Skeletal muscle satellite cell (primary cell): ENCODE data around the gene BRCA1.
"Not testable (repeated sequence)": the region's sequence is repeated elsewhere in the genome, so short reads cannot be mapped to it uniquely, and the experiment has no call there.

Experiments used
- H3K27me3 ChIP-seq: 2 replicates; pipeline ENCODE4 v1.7.0; 2013; ENCODE audit warnings: low read length; ENCODE audit not compliant: control insufficient read depth, insufficient read depth
- H3K36me3 ChIP-seq: 2 replicates; pipeline ENCODE4 v1.7.0; 2013; ENCODE audit warnings: mild to moderate bottlenecking, control low read depth, low read length; ENCODE audit not compliant: insufficient read depth
- H3K4me1 ChIP-seq: 2 replicates; pipeline ENCODE4 v1.7.0; 2013; ENCODE audit warnings: low read length; ENCODE audit not compliant: control insufficient read depth, insufficient read depth
- H3K4me2 ChIP-seq: 2 replicates; pipeline ENCODE4 v1.7.0; 2013; ENCODE audit warnings: mild to moderate bottlenecking, low read length
- H3K4me3 ChIP-seq: 2 replicates; pipeline ENCODE4 v1.7.0; 2013; ENCODE audit warnings: low read length
- H3K9ac ChIP-seq: 2 replicates; pipeline ENCODE4 v1.7.0; 2013; ENCODE audit warnings: mild to moderate bottlenecking, low read depth, low read length, moderate library complexity
- H3K9me3 ChIP-seq: replicated peaks from 2 replicates; pipeline ENCODE4 v1.7.0; 2013; ENCODE audit warnings: mild to moderate bottlenecking, control low read depth, low read length

BRCA1 gene

GRCh38 chr17:43129671-43130010, 4.5 kb upstream of the BRCA1 start:
- Histone ChIP-seq H3K9ac (no peak overlapping the region), H3K4me1 (peaks cover 7% of the 10 kb centered on the region), H3K4me3 (no peak overlapping the region), H3K9me3 (no peaks in the 10 kb centered on the region), H3K27me3 (no peaks in the 10 kb centered on the region), H3K4me2 (no peak overlapping the region), H3K36me3 (peaks cover 6% of the 10 kb centered on the region)

GRCh38 chr17:43127333-43127876, 2.2 kb upstream of the BRCA1 start:
- H3K4me1 ChIP-seq, H3K9ac ChIP-seq, H3K4me2 ChIP-seq, H3K9me3 ChIP-seq, H3K36me3 ChIP-seq, H3K27me3 ChIP-seq, H3K4me3 ChIP-seq: not testable (repeated sequence)

- H3K9me3 ChIP-seq: no peaks in the 10 kb centered on the region
- peaks cover 7% of the 10 kb centered on the region for H3K4me1 ChIP-seq
- H3K4me3 ChIP-seq: no peak overlapping the region
- no peak overlapping the region for H3K4me2 ChIP-seq
- H3K9ac ChIP-seq: no peak overlapping the region
- no peaks in the 10 kb centered on the region for H3K27me3 ChIP-seq
- no peaks in the 10 kb centered on the region for H3K36me3 ChIP-seq
Measured at GRCh38 chr17:43126911-43127290, 1.7 kb upstream of the BRCA1 start.

GRCh38 chr17:43125967-43126910, 1.1 kb upstream of the BRCA1 start:
- peaks cover 7% of the 10 kb centered on the region for H3K4me1 ChIP-seq
- H3K36me3 ChIP-seq: no peaks in the 10 kb centered on the region
- no peaks in the 10 kb centered on the region for H3K27me3 ChIP-seq
- H3K4me2 ChIP-seq: peak overlapping the region; percentile 86
- peak overlapping the region; percentile 82 for H3K4me3 ChIP-seq
- H3K9ac ChIP-seq: peak overlapping the region; percentile 85
- H3K9me3 ChIP-seq: no peaks in the 10 kb centered on the region

- no peak overlapping the region for H3K9ac ChIP-seq
- H3K27me3 ChIP-seq: no peaks in the 10 kb centered on the region
- H3K36me3 ChIP-seq: no peaks in the 10 kb centered on the region
- no peak overlapping the region for H3K4me2 ChIP-seq
- no peaks in the 10 kb centered on the region for H3K9me3 ChIP-seq
- no peaks in the 10 kb centered on the region for H3K4me1 ChIP-seq
- H3K4me3 ChIP-seq: no peak overlapping the region
Measured at GRCh38 chr17:43118679-43119615, 6.2 kb downstream of the BRCA1 start.

- no peak overlapping the region for H3K4me2 ChIP-seq
- no peak overlapping the region for H3K9ac ChIP-seq
- H3K4me1 ChIP-seq: no peaks in the 10 kb centered on the region
- no peaks in the 10 kb centered on the region for H3K9me3 ChIP-seq
- H3K27me3 ChIP-seq: no peaks in the 10 kb centered on the region
- peaks cover 5% of the 10 kb centered on the region for H3K36me3 ChIP-seq
- no peak overlapping the region for H3K4me3 ChIP-seq
Measured at GRCh38 chr17:43114151-43114552, 11.0 kb downstream of the BRCA1 start.

GRCh38 chr17:43106552-43106951, 18.6 kb downstream of the BRCA1 start:
- Histone ChIP-seq H3K27me3 (no peaks in the 10 kb centered on the region), H3K4me2 (no peak overlapping the region), H3K9ac (no peak overlapping the region), H3K36me3 (peaks cover 5% of the 10 kb centered on the region), H3K9me3 (no peaks in the 10 kb centered on the region), H3K4me3 (no peak overlapping the region), H3K4me1 (no peaks in the 10 kb centered on the region)

GRCh38 chr17:43105146-43105545, 20.0 kb downstream of the BRCA1 start:
- H3K27me3 ChIP-seq: no peaks in the 10 kb centered on the region
- no peaks in the 10 kb centered on the region for H3K9me3 ChIP-seq
- H3K9ac ChIP-seq: no peak overlapping the region
- no peak overlapping the region for H3K4me2 ChIP-seq
- peaks cover under 1% of the 10 kb centered on the region for H3K36me3 ChIP-seq
- no peaks in the 10 kb centered on the region for H3K4me1 ChIP-seq
- no peak overlapping the region for H3K4me3 ChIP-seq

- no peaks in the 10 kb centered on the region for H3K36me3 ChIP-seq
- no peak overlapping the region for H3K9ac ChIP-seq
- H3K4me1 ChIP-seq: no peaks in the 10 kb centered on the region
- no peaks in the 10 kb centered on the region for H3K9me3 ChIP-seq
- H3K27me3 ChIP-seq: no peaks in the 10 kb centered on the region
- H3K4me3 ChIP-seq: no peak overlapping the region
- no peak overlapping the region for H3K4me2 ChIP-seq
Measured at GRCh38 chr17:43104665-43105064, 20.5 kb downstream of the BRCA1 start.

- not testable (repeated sequence) for H3K4me2 ChIP-seq, H3K9me3 ChIP-seq, H3K27me3 ChIP-seq, H3K36me3 ChIP-seq, H3K4me3 ChIP-seq, H3K9ac ChIP-seq, H3K4me1 ChIP-seq
Measured at GRCh38 chr17:43095364-43095763, 29.8 kb downstream of the BRCA1 start.

GRCh38 chr17:43094129-43094835, 30.9 kb downstream of the BRCA1 start:
- Histone ChIP-seq H3K4me2 (no peak overlapping the region), H3K4me1 (peaks cover 4% of the 10 kb centered on the region), H3K36me3 (peaks cover 4% of the 10 kb centered on the region)

More at GRCh38 chr17:43094129-43094835, 30.9 kb downstream of the BRCA1 start:
- no peaks in the 10 kb centered on the region for H3K9me3 ChIP-seq
- H3K4me3 ChIP-seq: no peak overlapping the region
- H3K9ac ChIP-seq: no peak overlapping the region
- H3K27me3 ChIP-seq: no peaks in the 10 kb centered on the region
